NCI-H226 (cell line): ENCODE measurements around the gene SLC16A1.
"Not testable (repeated sequence)": the region's sequence is repeated elsewhere in the genome, so short reads cannot be mapped to it uniquely, and the experiment has no call there.

Experiments
- DNase-seq: peaks from one replicate; pipeline ENCODE4 v3.0.0-alpha.2; 2015

SLC16A1 gene

GRCh38 chr1:112923234-112923958 lies 32.6 kb downstream of the SLC16A1 start:
- DNase-seq: no peak

- no peak for DNase-seq
Measured at GRCh38 chr1:112911506-112912220, 44.3 kb downstream of the SLC16A1 start.

- DNase-seq: no peak
Measured at GRCh38 chr1:112909847-112910246, 46.1 kb downstream of the SLC16A1 start.

GRCh38 chr1:112906150-112906698 lies 49.8 kb downstream of the SLC16A1 start:
- no peak for DNase-seq

GRCh38 chr1:112905395-112906149 lies 50.4 kb downstream of the SLC16A1 start:
- peak; percentile 49 for DNase-seq

GRCh38 chr1:112904831-112905261 lies 51.1 kb downstream of the SLC16A1 start:
- DNase-seq: peak; percentile 80

GRCh38 chr1:112904071-112904830 lies 51.7 kb downstream of the SLC16A1 start:
- DNase-seq: peak; percentile 97

GRCh38 chr1:112902221-112902620 lies 53.8 kb downstream of the SLC16A1 start:
- DNase-seq: no peak

- DNase-seq: no peak
Measured at GRCh38 chr1:112901387-112901786, 54.6 kb downstream of the SLC16A1 start.

GRCh38 chr1:112896783-112897182 lies 59.2 kb downstream of the SLC16A1 start:
- DNase-seq: no peak

GRCh38 chr1:112894561-112895011 lies 61.4 kb downstream of the SLC16A1 start:
- no peak for DNase-seq

GRCh38 chr1:112894010-112894292 lies 62.0 kb downstream of the SLC16A1 start:
- no peak for DNase-seq

GRCh38 chr1:112893288-112894009 lies 62.5 kb downstream of the SLC16A1 start:
- DNase-seq: no peak

GRCh38 chr1:112889906-112890305 lies 66.1 kb downstream of the SLC16A1 start:
- DNase-seq: not testable (repeated sequence)

- DNase-seq: no peak
Measured at GRCh38 chr1:112889052-112889768, 66.8 kb downstream of the SLC16A1 start.

- DNase-seq: no peak
Measured at GRCh38 chr1:112888630-112889029, 67.4 kb downstream of the SLC16A1 start.

GRCh38 chr1:112887599-112888283 lies 68.3 kb downstream of the SLC16A1 start:
- no peak for DNase-seq

GRCh38 chr1:112884996-112885395 lies 71.0 kb downstream of the SLC16A1 start:
- DNase-seq: not testable (repeated sequence)

- no peak for DNase-seq
Measured at GRCh38 chr1:112882271-112882744, 73.7 kb downstream of the SLC16A1 start.

GRCh38 chr1:112881742-112882127 lies 74.3 kb downstream of the SLC16A1 start:
- DNase-seq: no peak
